ENCODE results near the gene CTDSPL.

CTDSPL gene

GRCh38 chr3:37996785-37997301 lies 135.2 kb downstream of the CTDSPL start:
- in situ Hi-C loops (cut with MboI; ENCODE audit: low sequenced_read_pairs), result no loop called here

- in situ Hi-C loops (cut with MboI; ENCODE audit: low sequenced_read_pairs), result no loop called here
Measured at GRCh38 chr3:37997342-37997741, 135.7 kb downstream of the CTDSPL start.

- in situ Hi-C loops (cut with MboI; ENCODE audit: low sequenced_read_pairs), result no loop called here
Measured at GRCh38 chr3:37997791-37998370, 136.2 kb downstream of the CTDSPL start.

- in situ Hi-C loops (cut with MboI; ENCODE audit: low sequenced_read_pairs), result no loop called here
Measured at GRCh38 chr3:37999836-38000235, 138.2 kb downstream of the CTDSPL start.

GRCh38 chr3:38000242-38000916 lies 138.7 kb downstream of the CTDSPL start:
- in situ Hi-C loops (cut with MboI; ENCODE audit: low sequenced_read_pairs), result no loop called here

GRCh38 chr3:38000965-38001455 lies 139.3 kb downstream of the CTDSPL start:
- in situ Hi-C loops (cut with MboI; ENCODE audit: low sequenced_read_pairs), result no loop called here

GRCh38 chr3:38001456-38002081 lies 139.9 kb downstream of the CTDSPL start:
- in situ Hi-C loops (cut with MboI; ENCODE audit: low sequenced_read_pairs), result no loop called here

- in situ Hi-C loops (cut with MboI; ENCODE audit: low sequenced_read_pairs), result no loop called here
Measured at GRCh38 chr3:38002291-38002876, 140.7 kb downstream of the CTDSPL start.

- in situ Hi-C loops (cut with MboI; ENCODE audit: low sequenced_read_pairs), result no loop called here
Measured at GRCh38 chr3:38002940-38003339, 141.3 kb downstream of the CTDSPL start.

- in situ Hi-C loops (cut with MboI; ENCODE audit: low sequenced_read_pairs), result no loop called here
Measured at GRCh38 chr3:38003371-38003816, 141.7 kb downstream of the CTDSPL start.

GRCh38 chr3:38003817-38004414 lies 142.2 kb downstream of the CTDSPL start:
- in situ Hi-C loops (cut with MboI; ENCODE audit: low sequenced_read_pairs), result no loop called here

GRCh38 chr3:38004415-38005075 lies 142.9 kb downstream of the CTDSPL start:
- in situ Hi-C loops (cut with MboI; ENCODE audit: low sequenced_read_pairs), result no loop called here

- in situ Hi-C loops (cut with MboI; ENCODE audit: low sequenced_read_pairs), result no loop called here
Measured at GRCh38 chr3:38005076-38006020, 143.7 kb downstream of the CTDSPL start.

GRCh38 chr3:38006031-38006430 lies 144.4 kb downstream of the CTDSPL start:
- in situ Hi-C loops (cut with MboI; ENCODE audit: low sequenced_read_pairs), result no loop called here

- in situ Hi-C loops (cut with MboI; ENCODE audit: low sequenced_read_pairs), result no loop called here
Measured at GRCh38 chr3:38006445-38006995, 144.8 kb downstream of the CTDSPL start.

- in situ Hi-C loops (cut with MboI; ENCODE audit: low sequenced_read_pairs), result no loop called here
Measured at GRCh38 chr3:38007754-38008090, 146.0 kb downstream of the CTDSPL start.

- in situ Hi-C loops (cut with MboI; ENCODE audit: low sequenced_read_pairs), result no loop called here
Measured at GRCh38 chr3:38008191-38008701, 146.6 kb downstream of the CTDSPL start.

- in situ Hi-C loops (cut with MboI; ENCODE audit: low sequenced_read_pairs), result no loop called here
Measured at GRCh38 chr3:38008971-38009580, 147.4 kb downstream of the CTDSPL start.

Measured in HL-60/S4 treated with phorbol 12-myristate 13-acetate at 8.2 ng/mL for 4 days and 3 days (cell line).